ENCODE measurements around the gene FMNL2. TPM values are rescaled to one million over a fixed set of nuclear protein-coding genes. Genes with fewer than 3 reads are reported as not detected.

Gene FMNL2
- total RNA-seq, 4 donors from 2014 or later: 25.2 to 35.0 (median 27.4) TPM

GRCh38 chr2:152578573-152578972 lies 243.6 kb downstream of the FMNL2 start:
- 89% methylated on average over 3 to 4 of the region's 4 CpGs for WGBS, 2 donors (ENCODE audit: low coverage in 1 of 2)
- no peak for ATAC-seq

GRCh38 chr2:152580714-152581113 lies 245.7 kb downstream of the FMNL2 start:
- WGBS, 2 donors (ENCODE audit: low coverage in 1 of 2): 67 to 79% methylated on average over 3 of the region's 3 CpGs
- no peaks in the 10 kb centered on the region for H3K27me3 ChIP-seq
- H3K27ac ChIP-seq: no peak overlapping the region
- no peak overlapping the region for H3K4me3 ChIP-seq
- no peak for ATAC-seq
- peaks cover 0 to 10% of the 10 kb centered on the region in 2 donors for H3K36me3 ChIP-seq
- no peak for TF ChIP-seq POLR2A (IDR thresholded peaks at IDR 0.05)
- no peak for TF ChIP-seq POLR2AphosphoS5 (IDR thresholded peaks at IDR 0.05)
- TF ChIP-seq, protein P1, sequence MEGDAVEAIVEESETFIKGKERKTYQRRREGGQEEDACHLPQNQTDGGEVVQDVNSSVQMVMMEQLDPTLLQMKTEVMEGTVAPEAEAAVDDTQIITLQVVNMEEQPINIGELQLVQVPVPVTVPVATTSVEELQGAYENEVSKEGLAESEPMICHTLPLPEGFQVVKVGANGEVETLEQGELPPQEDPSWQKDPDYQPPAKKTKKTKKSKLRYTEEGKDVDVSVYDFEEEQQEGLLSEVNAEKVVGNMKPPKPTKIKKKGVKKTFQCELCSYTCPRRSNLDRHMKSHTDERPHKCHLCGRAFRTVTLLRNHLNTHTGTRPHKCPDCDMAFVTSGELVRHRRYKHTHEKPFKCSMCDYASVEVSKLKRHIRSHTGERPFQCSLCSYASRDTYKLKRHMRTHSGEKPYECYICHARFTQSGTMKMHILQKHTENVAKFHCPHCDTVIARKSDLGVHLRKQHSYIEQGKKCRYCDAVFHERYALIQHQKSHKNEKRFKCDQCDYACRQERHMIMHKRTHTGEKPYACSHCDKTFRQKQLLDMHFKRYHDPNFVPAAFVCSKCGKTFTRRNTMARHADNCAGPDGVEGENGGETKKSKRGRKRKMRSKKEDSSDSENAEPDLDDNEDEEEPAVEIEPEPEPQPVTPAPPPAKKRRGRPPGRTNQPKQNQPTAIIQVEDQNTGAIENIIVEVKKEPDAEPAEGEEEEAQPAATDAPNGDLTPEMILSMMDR (IDR thresholded peaks at IDR 0.05): no peak
- TF ChIP-seq EP300 (IDR thresholded peaks at IDR 0.05): no peak
- H3K4me1 ChIP-seq: peaks cover 0 to 7% (median 0%) of the 10 kb centered on the region in 3 donors
- no peaks in the 10 kb centered on the region for H3K9me3 ChIP-seq

More at GRCh38 chr2:152578573-152578972, 243.6 kb downstream of the FMNL2 start:
- Histone ChIP-seq H3K4me1 (no peaks in the 10 kb centered on the region), H3K27ac (no peak overlapping the region), H3K4me3 (no peak overlapping the region), H3K36me3 (peaks cover 0 to 10% of the 10 kb centered on the region in 2 donors), H3K9me3 (no peaks in the 10 kb centered on the region), H3K27me3 (no peaks in the 10 kb centered on the region)
- TF ChIP-seq POLR2AphosphoS5 (IDR thresholded peaks at IDR 0.05): no peak
- no peak for TF ChIP-seq EP300 (IDR thresholded peaks at IDR 0.05)
- TF ChIP-seq POLR2A (IDR thresholded peaks at IDR 0.05): no peak
- TF ChIP-seq, protein P1 (IDR thresholded peaks at IDR 0.05): no peak

DNA sequence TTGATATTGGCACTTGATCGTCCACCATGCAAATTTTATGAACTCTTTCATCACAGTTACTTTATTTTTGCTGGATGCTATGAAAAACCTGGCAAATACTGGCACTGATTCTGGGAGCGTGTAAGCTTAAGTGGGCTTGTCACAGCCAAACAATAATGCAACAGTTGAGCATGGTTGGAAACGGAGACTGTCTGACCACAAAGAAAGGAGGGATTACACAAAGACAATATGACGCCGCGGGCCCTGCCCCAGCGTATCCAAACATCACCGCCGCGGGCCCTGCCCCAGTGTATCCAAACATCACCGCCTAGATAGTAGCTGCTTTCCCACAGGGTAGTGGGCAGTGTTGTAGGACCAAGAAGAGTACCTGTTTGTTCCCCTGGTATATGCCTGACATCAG lies 246.4 kb downstream of the FMNL2 start:
- Histone ChIP-seq H3K9me3 (no peaks in the 10 kb centered on the region), H3K27ac (no peak overlapping the region), H3K4me1 (peaks cover 0 to 14% (median 4%) of the 10 kb centered on the region in 3 donors), H3K4me3 (no peak overlapping the region), H3K27me3 (no peaks in the 10 kb centered on the region), H3K36me3 (peaks cover 0 to 10% of the 10 kb centered on the region in 2 donors)
- TF ChIP-seq, protein P1 (IDR thresholded peaks at IDR 0.05): no peak
- TF ChIP-seq EP300 (IDR thresholded peaks at IDR 0.05) (no peak), POLR2AphosphoS5 (IDR thresholded peaks at IDR 0.05) (no peak), POLR2A (IDR thresholded peaks at IDR 0.05) (no peak)
- no peak for ATAC-seq
- WGBS, 2 donors (ENCODE audit: low coverage in 1 of 2): 70 to 91% methylated on average over 2 to 11 of the region's 11 CpGs

- TF ChIP-seq POLR2A (IDR thresholded peaks at IDR 0.05) (no peak), POLR2AphosphoS5 (IDR thresholded peaks at IDR 0.05) (no peak), EP300 (IDR thresholded peaks at IDR 0.05) (no peak)
- TF ChIP-seq, protein P1 (IDR thresholded peaks at IDR 0.05): no peak
- ATAC-seq: no peak
- H3K27me3 ChIP-seq: no peaks in the 10 kb centered on the region
- 57 to 78% methylated on average over 1 to 2 of the region's 2 CpGs for WGBS, 2 donors (ENCODE audit: low coverage in 1 of 2)
- no peaks in the 10 kb centered on the region for H3K9me3 ChIP-seq
- peaks cover 0 to 19% (median 4%) of the 10 kb centered on the region in 3 donors for H3K4me1 ChIP-seq
- H3K36me3 ChIP-seq: peaks cover 0 to 10% of the 10 kb centered on the region in 2 donors
- H3K27ac ChIP-seq: no peak overlapping the region
- no peak overlapping the region for H3K4me3 ChIP-seq
These were observed 247.1 kb downstream of the FMNL2 start for GRCh38 chr2:152582081-152582480.

DNA sequence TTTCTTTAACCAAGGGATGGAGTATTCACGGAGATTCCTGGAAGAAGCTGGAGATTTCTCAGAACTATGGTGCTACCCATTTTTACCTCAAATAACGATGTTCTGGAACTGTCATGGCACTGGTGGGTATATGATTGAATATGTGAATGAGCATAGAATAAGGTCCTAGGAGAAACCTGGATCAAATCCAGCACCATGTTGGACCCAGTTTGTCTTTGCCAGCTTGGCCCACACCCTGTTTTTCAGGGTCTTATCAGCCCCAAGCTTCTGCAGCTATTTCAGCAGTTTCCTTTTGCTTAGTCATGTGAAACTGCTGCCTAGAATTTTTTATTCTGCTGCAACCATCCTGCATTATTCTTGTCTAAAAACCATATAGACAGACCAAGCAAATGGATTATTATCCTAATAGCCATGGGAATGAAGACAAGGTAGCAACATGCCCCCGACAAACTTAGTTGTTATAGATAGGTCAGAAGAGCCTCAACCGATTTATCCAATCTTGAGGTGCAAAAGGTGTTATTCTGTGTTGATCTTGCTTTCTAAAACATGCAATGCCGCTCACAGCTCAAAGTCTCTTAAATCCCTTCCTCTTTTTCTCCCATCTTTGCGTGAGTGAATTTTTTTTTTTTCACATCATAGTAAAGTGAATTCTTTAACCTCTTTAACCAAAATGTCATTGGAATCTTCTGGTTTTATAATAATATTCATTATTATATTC lies 248.7 kb downstream of the FMNL2 start:
- peaks cover 0 to 10% of the 10 kb centered on the region in 2 donors for H3K36me3 ChIP-seq
- H3K9me3 ChIP-seq: no peaks in the 10 kb centered on the region
- peaks cover 0 to 19% (median 4%) of the 10 kb centered on the region in 3 donors for H3K4me1 ChIP-seq
- no peak overlapping the region for H3K4me3 ChIP-seq
- TF ChIP-seq POLR2A (IDR thresholded peaks at IDR 0.05) (no peak), POLR2AphosphoS5 (IDR thresholded peaks at IDR 0.05) (no peak), EP300 (IDR thresholded peaks at IDR 0.05) (no peak)
- TF ChIP-seq, protein P1 (IDR thresholded peaks at IDR 0.05): no peak
- H3K27ac ChIP-seq: no peak overlapping the region
- H3K27me3 ChIP-seq: no peaks in the 10 kb centered on the region
- no peak for ATAC-seq
- WGBS, 2 donors (ENCODE audit: low coverage in 1 of 2): 84 to 97% methylated on average over 6 of the region's 6 CpGs
